Umbilical cord (tissue), 2 donors: Measurements from ENCODE around the gene TTC7B. TPM values are rescaled to one million over a fixed set of nuclear protein-coding genes. Genes with fewer than 3 reads are reported as not detected.
A peak's percentile ranks its signal among the peaks of the same experiment; 100 is the strongest.
"Not testable (repeated sequence)": the region's sequence is repeated elsewhere in the genome, so short reads cannot be mapped to it uniquely, and the experiment has no call there.

Source experiments
- DNase-seq: peaks from one replicate; pipeline ENCODE4 v3.0.0-alpha.2; 2015; ENCODE audit warnings: low spot score
- total RNA-seq: library from RNA; depleted of rRNA; stranded (reverse); fragments of >200 nt; gene quantifications from one replicate; pipeline ENCODE4 v1.2.3, GENCODE V29; 2014; ENCODE audit warnings: low replicate concordance; ENCODE audit not compliant: insufficient read depth

TTC7B gene, protein sequence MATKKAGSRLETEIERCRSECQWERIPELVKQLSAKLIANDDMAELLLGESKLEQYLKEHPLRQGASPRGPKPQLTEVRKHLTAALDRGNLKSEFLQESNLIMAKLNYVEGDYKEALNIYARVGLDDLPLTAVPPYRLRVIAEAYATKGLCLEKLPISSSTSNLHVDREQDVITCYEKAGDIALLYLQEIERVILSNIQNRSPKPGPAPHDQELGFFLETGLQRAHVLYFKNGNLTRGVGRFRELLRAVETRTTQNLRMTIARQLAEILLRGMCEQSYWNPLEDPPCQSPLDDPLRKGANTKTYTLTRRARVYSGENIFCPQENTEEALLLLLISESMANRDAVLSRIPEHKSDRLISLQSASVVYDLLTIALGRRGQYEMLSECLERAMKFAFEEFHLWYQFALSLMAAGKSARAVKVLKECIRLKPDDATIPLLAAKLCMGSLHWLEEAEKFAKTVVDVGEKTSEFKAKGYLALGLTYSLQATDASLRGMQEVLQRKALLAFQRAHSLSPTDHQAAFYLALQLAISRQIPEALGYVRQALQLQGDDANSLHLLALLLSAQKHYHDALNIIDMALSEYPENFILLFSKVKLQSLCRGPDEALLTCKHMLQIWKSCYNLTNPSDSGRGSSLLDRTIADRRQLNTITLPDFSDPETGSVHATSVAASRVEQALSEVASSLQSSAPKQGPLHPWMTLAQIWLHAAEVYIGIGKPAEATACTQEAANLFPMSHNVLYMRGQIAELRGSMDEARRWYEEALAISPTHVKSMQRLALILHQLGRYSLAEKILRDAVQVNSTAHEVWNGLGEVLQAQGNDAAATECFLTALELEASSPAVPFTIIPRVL
- 14.2 TPM for total RNA-seq

DNA sequence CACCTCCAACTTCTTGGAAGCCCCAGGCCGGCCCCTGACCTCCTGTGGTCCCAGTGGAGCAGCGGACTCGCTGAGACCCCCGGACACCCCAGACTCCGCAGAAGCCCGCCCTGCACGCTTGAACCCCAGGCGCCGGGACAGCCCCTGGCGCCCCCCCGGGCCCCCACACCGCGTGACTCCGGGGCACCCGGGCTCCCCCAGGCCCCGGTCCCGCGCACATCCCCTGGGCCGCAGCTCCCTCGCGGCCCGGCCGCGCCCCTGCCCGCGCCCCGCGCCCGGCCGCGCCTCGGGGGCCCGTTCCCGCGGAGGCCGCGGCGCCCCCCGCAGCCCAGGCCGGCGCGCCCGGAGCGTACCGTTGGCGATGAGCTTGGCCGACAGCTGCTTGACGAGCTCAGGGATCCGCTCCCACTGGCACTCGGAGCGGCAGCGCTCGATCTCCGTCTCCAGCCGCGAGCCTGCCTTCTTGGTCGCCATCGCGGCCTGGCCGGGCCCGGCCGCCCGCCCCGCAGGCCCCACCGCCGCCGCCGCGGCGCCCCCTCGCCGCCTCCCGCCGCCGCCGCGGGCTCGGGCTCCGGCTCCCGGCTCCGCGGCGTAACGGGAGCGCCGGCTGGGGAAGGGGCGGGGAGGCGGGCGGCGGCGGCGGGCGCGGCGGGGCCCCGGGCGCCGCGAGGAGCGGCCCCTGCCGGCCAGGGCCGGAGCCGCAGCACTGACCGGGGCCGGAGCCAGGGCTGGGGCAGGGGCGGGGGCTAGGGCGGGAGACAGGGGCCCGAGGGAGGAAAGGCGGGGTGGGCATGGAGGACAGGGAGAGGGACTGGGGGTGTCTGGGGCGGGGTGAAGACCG lies at the start of gene TTC7B:
TTC7B (minus strand) TSS at position 609 of the 841 bp plus-strand sequence; CDS start at position 474, 135 bp downstream.
- DNase-seq: no peak

DNA sequence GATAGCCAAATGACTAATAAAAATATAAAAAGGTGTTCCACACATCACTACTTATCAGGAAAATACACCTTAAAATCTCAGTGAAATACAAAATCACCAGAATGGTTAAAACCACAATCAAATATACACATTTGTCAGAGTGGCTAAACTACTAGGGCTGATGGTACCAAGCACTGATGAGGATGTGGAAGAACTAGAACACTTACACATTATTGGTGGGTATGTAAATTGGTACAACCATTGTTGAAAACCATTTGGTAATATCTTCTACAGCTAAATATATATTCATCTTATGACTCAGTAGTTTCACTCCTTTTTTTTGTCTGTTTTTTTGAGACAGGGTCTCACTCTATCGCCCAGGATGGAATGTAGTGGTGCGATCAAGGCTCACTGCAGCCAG lies 48.5 kb upstream of the TTC7B start:
- DNase-seq: no peak

DNA sequence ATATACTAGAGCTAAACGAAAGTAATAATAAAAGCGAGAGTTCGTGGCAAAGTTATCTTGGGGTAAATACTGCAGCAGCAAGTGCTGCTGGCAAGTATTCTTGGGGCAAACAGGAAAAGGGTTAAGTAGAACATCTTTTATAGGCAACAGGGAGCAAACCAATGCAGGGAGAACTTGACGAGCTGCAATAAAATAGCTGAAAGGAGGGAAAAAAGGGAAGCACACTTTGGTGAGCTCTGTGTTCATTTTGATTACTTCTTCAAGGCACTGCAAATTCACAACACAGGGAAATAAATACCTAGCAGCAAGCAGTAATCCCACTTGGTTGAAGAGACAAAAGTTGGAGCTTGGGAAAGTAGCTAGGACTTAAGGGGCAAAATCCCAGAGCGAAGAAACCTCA lies 42.3 kb upstream of the TTC7B start:
- no peak for DNase-seq

DNA sequence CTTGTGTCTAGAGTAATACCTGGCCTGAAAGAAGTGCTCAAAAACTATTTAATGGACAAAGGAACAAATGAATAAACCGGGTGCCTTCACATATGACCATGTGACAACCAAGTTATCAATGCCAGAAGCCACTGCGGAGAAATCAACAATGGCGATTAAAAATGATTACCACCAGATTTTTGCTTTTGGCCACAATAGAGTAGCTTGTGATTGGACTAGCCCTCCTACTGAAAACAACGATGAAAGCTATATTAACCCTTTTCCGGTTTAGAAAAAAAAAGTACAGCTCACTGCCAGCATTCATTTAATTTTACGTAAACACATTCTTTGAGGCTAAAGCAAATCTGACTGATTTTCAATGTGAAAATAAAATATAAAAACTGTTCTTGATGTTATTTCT lies 41.6 kb upstream of the TTC7B start:
- no peak for DNase-seq

DNA sequence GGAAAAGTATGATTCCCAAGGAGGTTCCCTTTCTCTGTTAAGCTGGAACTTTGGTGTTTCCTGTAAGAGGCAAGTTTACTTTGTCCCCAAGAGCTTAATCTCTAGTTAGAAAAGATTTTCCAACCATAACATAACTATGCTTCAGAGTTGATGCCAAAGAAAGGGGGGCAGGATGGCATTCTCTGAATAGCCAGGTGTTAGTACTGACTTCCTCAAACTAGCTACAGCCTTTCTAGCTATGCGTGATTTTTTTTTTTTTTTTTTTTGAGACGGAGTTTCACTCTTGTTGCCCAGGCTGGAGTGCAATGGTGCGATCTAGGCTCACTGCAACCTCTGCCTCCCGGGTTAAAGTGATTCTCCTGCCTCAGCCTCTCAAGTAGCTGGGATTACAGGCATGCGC lies 39.9 kb upstream of the TTC7B start:
- DNase-seq: not testable (repeated sequence)

DNA sequence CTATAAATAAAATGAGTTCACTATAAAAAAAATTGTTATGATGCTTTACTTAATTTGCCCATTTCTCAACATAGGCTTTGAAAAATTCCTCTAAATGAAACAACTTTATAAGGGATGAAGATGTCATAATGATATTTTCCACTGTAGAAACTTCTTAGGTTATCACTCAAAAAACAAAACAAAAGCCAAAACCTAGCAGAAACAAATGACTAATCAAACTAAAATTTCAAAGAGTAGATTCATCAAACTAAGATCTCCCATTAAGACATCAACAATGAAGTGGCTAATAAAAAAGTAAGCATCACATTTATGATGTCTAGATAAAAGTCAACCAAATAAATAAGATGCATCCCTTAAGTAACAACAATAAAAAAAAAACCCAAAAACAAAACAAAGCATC lies 36.9 kb upstream of the TTC7B start:
- DNase-seq: no peak

DNA sequence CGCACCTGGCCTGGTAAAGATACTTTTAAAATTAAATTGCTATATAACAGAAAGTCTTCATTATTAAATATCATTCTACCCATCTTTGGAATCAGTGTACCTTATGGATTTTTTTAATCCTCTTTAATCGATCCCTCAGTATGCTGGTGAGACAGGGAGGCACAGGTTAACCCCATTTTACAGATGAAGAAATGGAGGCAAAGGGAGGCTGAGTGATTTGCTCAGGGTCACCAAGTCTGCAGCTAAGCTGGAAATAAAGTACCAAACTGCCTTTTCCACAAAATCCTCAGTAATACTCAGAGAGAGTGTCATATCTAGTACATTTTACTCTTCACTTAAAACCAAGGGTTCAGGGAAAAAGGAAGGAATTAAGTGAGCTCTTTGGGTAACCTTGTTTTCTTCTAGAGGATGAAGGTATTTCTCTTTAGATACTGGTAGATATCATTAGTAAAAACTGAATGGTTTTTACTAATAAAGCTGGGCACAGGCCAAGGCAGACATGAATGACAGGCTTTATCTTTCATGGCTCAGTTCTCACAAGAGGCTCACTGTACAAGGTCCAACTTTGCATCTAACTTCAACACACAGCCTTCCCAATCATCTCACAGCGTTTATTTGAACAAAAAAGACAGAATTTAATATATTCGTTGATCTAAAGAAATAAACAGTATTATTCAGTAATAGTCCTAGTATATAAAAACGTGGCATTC lies 35.3 kb upstream of the TTC7B start:
- DNase-seq: no peak

DNA sequence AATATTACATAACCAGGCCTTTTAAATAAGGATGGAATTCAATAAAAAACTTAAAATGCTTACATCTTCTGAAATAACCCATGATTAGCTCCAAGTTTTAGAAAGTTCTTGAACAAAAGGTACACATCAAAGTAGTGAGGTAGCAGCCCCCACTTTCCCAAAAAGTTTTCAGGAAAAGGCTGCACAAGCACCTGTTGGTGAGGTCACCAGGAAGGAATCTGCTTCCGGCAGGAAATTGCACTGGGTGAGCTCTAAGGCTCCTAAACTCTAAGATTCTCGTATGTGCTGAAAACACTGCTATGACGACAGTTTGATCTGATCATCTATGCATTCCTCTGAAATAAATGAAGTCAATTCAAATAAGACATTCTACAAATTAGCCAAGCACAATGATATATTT lies 34.3 kb upstream of the TTC7B start:
- peak; percentile 32 for DNase-seq

DNA sequence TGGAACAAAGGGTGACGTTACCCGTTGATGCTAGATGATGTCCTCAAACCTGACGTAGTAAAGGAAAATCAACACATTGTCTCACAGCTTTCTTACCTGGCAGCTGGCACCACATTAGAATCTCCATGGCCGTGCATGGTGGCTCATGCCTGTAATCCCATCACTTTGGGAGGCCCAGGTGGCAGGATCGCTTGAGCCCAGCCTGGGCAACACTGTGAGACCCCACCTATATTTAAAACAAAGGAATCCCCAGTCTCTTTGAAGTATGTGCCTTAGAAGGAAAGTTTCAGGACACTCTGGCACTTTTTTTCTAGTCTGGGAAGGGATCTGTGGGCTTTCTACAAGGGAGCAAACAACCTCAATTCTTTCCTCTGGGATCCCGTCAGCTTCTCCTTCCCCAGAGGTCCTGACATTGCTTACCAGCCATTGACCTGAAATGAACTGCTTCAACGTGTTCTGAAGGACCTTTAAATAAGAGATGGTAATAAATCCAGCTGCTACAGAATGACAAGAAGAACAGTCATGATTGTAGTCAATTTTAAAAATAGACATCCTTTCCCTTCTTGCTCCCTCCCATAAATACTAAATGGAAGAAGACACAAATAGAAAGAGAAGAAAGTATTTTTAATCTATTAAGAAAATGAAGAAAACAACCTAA lies 33.7 kb upstream of the TTC7B start:
- DNase-seq: no peak

DNA sequence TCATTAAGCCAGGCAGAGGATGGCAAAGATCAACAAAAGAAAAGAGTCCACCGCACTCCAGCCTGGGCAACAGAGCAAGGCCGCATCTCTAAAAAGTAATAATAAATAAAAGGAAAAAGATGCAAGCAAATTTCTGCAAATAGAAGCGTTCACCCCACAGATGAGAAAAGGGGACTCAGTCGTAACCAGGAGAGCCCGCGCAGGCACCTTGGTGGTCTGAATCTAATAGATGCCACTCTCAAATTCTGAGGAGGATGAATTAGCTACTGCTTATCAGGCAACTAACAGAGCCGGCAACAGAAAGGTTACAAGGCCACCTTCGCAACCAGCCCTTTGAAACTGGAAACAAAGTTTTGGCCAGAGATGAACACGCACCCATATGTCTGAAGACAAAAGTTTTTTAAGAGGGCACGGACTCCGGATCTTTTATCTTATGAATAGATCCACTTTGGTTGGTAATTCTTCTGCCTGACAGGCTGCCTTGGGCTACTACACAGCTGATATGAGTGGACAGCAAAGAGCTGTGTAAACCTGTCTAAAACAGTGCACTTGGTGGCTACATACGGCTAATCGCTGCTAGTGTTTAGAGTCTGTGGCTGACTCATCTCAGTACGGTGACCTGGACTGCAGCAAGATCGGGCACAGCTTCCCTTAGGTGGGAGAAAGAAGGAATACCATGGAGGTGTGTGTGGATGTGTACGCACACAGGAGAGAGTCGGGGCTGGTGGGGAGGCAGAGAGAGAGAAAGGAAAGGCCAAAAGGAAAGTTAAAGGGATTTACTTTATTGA lies 32.9 kb upstream of the TTC7B start:
- DNase-seq: no peak

DNA sequence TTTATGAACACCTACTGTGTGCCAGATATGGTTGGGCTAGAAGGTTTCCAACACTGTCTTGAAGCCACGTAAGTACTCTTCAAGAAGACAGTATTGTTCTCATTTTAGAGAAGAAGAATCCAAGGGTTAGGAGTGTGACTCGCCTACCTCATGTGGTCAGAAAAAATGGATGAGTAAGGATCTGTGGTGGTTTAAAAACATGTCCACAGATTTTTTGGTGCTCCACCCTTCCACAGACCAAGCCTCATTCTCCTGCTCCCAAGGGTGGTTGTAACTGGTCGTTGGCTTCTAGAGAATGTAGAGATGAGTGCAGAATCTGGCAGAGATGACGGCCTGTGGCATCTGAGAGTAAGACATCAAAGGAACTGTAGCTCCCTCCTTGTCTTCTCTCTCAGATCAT lies 30.3 kb upstream of the TTC7B start:
- no peak for DNase-seq

DNA sequence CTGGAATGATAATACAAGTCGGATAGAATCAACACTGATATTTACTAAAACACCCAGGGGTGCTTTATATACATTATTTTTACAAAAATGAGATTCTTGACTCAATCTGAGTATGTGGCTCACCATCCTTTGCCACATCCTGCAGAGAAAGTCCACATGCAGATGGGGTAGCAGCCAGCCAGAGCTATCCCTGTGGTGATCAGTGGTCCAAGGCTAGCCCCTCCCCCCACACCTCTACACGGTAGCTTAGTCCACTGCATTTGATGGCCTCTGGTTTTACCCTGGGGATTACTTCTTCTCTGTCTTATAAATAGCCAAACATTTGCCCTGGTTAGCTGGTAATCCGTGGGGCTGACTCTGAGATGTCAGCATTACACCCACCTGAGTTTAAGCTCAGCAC lies 28.1 kb upstream of the TTC7B start:
- no peak for DNase-seq

DNA sequence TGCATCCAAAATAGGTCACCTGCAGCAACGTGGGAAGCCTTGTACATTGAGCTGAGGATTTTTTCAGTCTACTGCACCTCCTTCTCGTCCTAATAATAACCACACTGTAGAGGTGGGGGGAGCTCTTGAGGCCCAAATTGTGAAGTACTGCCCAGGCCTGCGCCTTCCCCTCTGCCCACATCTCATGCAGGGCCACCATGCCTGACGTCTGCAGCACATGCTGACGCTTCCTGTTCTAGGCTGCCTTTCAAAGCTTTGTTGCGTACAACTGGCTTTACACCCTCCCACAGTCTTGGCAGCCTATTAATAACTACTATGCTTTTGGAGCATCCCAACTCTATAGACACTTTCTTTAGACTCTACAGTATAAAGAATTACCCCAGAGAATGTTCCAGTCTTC lies 26.5 kb upstream of the TTC7B start:
- DNase-seq: no peak

DNA sequence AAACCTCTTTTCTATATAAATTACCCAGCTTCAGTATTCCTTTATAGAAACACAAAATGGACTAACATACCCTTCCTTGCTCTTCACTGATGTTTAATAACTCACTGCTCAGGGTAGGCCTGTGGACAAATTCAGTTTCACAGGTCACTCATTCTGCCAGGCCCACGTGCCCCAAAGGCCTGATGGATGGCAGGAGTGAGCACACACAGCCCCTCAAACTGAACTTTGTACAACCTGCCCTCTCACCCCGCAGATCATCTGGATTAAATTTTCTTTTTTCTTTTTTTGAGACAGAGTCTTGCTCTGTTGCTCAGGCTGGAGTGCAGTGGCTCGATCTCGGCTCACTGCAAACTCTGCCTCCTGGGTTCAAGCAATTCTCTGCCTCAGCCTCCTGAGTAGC lies 24.4 kb upstream of the TTC7B start:
- not testable (repeated sequence) for DNase-seq

DNA sequence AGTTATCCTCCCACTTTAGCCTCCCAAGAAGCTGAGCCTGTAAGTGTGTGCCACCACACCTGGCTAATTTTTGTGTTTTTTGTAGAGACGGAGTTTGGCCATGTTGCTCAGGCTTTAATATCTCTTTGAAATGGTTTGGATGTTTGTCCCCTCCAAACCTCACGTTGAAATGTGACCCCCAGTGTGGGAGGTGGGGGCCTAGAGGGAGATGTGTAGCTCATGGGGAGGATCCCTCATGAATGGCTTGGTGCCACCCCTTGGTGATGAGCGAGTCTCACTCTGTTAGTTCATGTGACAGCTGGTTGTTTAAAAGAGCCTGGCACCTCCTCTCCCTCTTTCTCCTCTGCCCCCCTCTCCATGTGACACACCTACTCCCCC lies 23.6 kb upstream of the TTC7B start:
- no peak for DNase-seq

DNA sequence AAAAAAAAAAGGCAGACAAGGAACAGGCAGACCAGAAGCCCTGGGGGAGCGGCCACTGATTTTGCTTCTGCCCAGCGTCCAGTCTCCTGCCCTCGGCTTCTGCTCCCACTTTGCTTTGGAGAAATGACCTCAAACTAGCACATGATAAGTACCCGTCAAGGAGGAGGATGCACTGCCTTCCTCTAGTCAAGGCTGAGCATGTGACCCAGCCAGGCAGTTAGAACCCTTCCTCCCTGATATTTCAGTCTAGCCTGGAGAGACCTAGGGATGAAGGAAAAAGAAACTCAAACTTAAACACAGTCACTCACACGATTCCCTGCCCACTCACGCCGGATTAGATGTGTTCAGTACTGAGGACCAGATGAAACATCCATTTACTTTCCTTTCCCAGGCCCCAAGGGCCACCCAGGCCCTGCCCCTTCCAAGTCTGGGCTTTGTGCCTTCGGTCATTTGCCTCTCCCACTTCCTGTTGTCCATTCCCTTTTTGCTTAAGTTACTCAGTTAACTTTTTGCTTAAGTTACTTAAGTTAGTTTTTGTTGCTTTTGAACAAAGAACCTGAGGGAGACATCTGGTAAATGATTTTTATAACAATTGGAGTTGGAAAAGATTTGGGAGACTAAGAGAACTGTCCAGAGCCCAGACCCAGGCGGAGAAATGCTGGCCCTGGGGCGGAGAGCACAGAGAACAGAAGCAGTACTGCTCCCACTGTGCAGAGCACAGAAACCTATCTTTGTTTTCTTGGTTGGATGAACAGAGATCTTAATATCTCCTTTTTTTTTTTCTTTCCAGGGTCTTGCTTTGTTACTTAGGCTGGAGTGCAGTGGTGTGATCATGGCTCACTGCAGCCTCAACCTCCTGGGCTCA lies 23.0 kb upstream of the TTC7B start:
- peak; percentile 33 for DNase-seq

DNA sequence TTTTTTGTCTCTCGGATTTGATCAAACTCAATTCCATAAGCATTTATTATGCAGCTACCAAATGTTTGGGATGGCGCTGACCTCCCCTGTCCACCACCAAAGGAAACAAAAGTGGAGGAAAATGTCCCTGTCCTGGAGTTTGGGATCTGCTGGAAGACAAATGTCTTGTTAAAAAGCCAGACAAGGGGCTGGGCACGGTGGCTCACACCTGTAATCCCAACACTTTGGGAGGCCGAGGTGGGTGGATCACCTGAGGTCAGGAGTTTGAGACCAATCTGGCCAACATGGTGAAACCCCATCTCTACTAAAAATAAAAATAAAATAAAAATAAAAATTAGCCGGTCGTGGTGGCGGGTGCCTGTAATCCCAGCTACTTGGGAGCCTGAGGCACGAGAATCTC lies 22.3 kb upstream of the TTC7B start:
- DNase-seq: not testable (repeated sequence)

DNA sequence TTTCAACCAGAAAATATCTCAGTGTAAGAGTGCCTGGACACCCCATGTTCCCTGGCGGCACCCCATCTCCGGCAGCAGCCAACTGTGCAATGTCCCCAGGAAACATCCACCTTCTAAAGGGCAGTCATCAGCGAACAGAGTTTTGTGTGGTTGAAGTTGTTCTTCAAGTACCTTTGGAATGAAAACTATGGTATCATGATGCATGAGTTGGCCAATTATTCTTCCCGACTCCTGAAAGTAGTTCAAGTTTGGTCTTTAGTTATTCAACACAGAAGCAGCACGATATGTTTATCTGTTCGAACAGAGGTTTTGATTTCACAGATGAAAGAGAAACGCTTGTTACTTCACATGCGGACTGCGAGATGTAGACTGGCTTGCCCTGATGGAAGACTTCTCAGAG lies 21.1 kb upstream of the TTC7B start:
- no peak for DNase-seq

DNA sequence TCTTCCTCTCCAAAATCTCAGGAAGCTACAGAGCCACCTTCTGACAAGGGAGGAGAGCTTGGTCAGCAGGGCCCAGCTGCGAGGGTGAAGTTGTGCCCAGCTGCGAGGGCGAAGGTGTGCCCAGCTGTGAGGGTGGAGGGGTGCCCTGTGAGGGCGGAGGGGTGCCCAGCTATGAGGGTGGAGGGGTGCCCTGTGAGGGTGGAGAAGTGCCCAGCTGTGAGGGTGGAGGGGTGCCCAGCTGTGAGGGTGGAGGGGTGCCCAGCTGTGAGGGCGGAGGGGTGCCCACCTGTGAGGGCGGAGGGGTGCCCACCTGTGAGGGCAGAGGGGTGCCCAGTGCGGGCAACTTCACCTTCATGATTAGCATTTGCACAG lies 20.4 kb upstream of the TTC7B start:
- DNase-seq: no peak
